Smooth muscle cell (in vitro differentiated cells): ENCODE measurements around the gene LIPI. TPM values are rescaled to one million over a fixed set of nuclear protein-coding genes. Genes with fewer than 3 reads are reported as not detected.

Experiments used
- DNase-seq: peaks from one replicate; lab custom pipeline; 2025; ENCODE audit not compliant: unreplicated experiment; lab: John Stamatoyannopoulos, UW
- H2AFZ ChIP-seq: fragments of 200-600 bp; sonication (generic); 2 replicates; pipeline ENCODE4 v1.6.0; 2016; ENCODE audit warnings: antibody characterized with exemption, low read depth, mild to moderate bottlenecking
- H3F3A ChIP-seq: fragments of 200-600 bp; sonication (generic); 2 replicates; pipeline ENCODE4 v1.6.0; 2017; ENCODE audit warnings: antibody characterized with exemption, low read depth
- H3K27ac ChIP-seq: fragments of 200-600 bp; sonication (generic); 2 replicates; pipeline ENCODE4 v1.5.1; 2016; ENCODE audit warnings: low read depth, mild to moderate bottlenecking
- H3K27me3 ChIP-seq: fragments of 200-600 bp; sonication (generic); 2 replicates; pipeline ENCODE4 v1.6.1; 2016; ENCODE audit warnings: low read depth, mild to moderate bottlenecking
- H3K36me3 ChIP-seq: fragments of 200-600 bp; sonication (generic); 2 replicates; pipeline ENCODE4 v1.5.1; 2016; ENCODE audit warnings: low read depth
- H3K4me1 ChIP-seq: fragments of 200-600 bp; sonication (generic); 2 replicates; pipeline ENCODE4 v1.5.1; 2016; ENCODE audit warnings: low read depth
- H3K4me2 ChIP-seq: fragments of 200-600 bp; sonication (generic); 2 replicates; pipeline ENCODE4 v1.6.0; 2016; ENCODE audit warnings: mild to moderate bottlenecking
- H3K4me3 ChIP-seq: fragments of 200-600 bp; sonication (generic); 2 replicates; pipeline ENCODE4 v1.5.1; 2016; ENCODE audit warnings: mild to moderate bottlenecking
- H3K79me2 ChIP-seq: fragments of 200-600 bp; sonication (generic); 2 replicates; pipeline ENCODE4 v1.6.0; 2016; ENCODE audit warnings: low read depth, mild to moderate bottlenecking
- H3K9ac ChIP-seq: fragments of 200-600 bp; sonication (generic); 2 replicates; pipeline ENCODE4 v1.6.0; 2016; ENCODE audit warnings: low read depth
- H3K9me3 ChIP-seq: fragments of 200-600 bp; sonication (generic); replicated peaks from 2 replicates; pipeline ENCODE4 v1.5.1; 2016; ENCODE audit warnings: low read depth
- H4K20me1 ChIP-seq: fragments of 200-600 bp; sonication (generic); 2 replicates; pipeline ENCODE4 v1.6.0; 2016; ENCODE audit warnings: low read depth
- WGBS: methylation state at CpG from one replicate; pipeline ENCODE4 v1.1.7; 2016; ENCODE audit warnings: low lambda C conversion rate; 5-methylcytosine and 5-hydroxymethylcytosine counted together
- polyA plus RNA-seq: library from polyadenylated mRNA; unstranded; fragments of >200 nt; fragmentation: Nextera tagmentation; extraction: Ambion mirVana; gene quantifications from 2 replicates; pipeline ENCODE4 v1.2.1, GENCODE V29; 2016
- total RNA-seq: library from RNA; depleted of rRNA; stranded (reverse); fragments of >200 nt; gene quantifications from 2 replicates; pipeline ENCODE4 v1.2.3, GENCODE V29; 2014
- TF ChIP-seq, protein P1 (sequence below): fragments of 200-600 bp; sonication (generic); IDR thresholded peaks from 2 replicates; pipeline ENCODE4 v1.5.1; 2017; ENCODE audit warnings: borderline replicate concordance, mild to moderate bottlenecking, antibody characterized with exemption; ENCODE audit not compliant: insufficient read depth, poor library complexity, severe bottlenecking

LIPI gene
- total and polyA plus RNA-seq, 2 experiments from 2014 or later = not detected

DNA sequence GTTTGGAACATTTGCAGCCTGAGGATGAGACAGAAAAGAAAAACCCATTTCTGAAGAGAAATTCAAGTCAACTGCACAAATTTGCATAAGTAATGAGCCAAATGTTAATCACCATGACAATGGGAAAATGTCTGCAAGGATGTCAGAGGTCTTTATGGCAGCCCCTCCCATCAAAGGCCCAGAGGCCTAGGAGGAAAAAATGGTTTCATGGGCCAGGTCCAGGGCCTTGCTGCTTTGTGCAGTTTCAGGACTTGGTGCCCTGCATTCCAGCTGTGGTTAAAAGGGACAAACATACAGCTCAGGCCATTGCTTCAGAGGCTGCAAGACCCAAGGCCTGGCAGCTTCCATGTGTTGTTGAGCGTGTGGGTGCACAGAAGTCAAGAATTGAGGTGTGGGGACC, 18.6 kb upstream of the LIPI start:
- WGBS = 37% methylated on average over 1 of the region's 1 CpG

DNA sequence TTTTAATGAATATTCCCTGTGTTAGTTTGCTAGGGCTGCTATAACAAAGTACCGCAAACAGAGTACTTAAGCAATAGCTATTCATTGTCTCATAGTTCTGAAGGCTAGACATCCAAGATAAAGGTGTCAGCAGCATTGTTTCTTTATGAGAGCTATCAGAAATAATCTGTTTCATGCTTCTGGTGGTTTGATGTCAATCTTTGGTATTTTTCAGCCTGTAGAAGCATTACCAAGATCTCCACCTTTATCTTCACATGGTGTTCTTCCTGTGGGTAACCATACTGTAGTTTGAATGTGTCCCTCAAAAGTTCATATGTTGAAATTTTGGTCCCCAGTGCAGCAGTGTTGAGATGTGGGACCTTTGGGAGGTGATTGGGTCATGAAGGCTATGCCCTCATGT, 12.6 kb upstream of the LIPI start:
- H3K4me2 ChIP-seq = no peak overlapping the region
- H3K27ac ChIP-seq = no peak overlapping the region
- H3K79me2 ChIP-seq = no peaks in the 10 kb centered on the region
- H3K36me3 ChIP-seq = no peaks in the 10 kb centered on the region
- no peaks in the 10 kb centered on the region for H3K4me1 ChIP-seq
- 100% methylated on average over 1 of the region's 1 CpG for WGBS
- H3K27me3 ChIP-seq = no peaks in the 10 kb centered on the region
- H2AFZ ChIP-seq = no peak overlapping the region
- no peak overlapping the region for H3K4me3 ChIP-seq
- H4K20me1 ChIP-seq = no peaks in the 10 kb centered on the region
- H3K9me3 ChIP-seq = no peaks in the 10 kb centered on the region
- H3K9ac ChIP-seq = no peak overlapping the region
- H3F3A ChIP-seq = no peaks in the 10 kb centered on the region
- no peak for DNase-seq
- TF ChIP-seq, protein P1, sequence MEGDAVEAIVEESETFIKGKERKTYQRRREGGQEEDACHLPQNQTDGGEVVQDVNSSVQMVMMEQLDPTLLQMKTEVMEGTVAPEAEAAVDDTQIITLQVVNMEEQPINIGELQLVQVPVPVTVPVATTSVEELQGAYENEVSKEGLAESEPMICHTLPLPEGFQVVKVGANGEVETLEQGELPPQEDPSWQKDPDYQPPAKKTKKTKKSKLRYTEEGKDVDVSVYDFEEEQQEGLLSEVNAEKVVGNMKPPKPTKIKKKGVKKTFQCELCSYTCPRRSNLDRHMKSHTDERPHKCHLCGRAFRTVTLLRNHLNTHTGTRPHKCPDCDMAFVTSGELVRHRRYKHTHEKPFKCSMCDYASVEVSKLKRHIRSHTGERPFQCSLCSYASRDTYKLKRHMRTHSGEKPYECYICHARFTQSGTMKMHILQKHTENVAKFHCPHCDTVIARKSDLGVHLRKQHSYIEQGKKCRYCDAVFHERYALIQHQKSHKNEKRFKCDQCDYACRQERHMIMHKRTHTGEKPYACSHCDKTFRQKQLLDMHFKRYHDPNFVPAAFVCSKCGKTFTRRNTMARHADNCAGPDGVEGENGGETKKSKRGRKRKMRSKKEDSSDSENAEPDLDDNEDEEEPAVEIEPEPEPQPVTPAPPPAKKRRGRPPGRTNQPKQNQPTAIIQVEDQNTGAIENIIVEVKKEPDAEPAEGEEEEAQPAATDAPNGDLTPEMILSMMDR = no peak

More for the DNA sequence above, 18.6 kb upstream of the LIPI start:
- Histone ChIP-seq H3K4me3 (no peak overlapping the region), H3K27ac (no peak overlapping the region), H4K20me1 (no peaks in the 10 kb centered on the region), H3K36me3 (no peaks in the 10 kb centered on the region), H3F3A (no peaks in the 10 kb centered on the region), H3K4me2 (no peak overlapping the region), H3K9ac (no peak overlapping the region), H3K4me1 (no peaks in the 10 kb centered on the region), H3K9me3 (no peaks in the 10 kb centered on the region), H3K27me3 (no peaks in the 10 kb centered on the region), H2AFZ (no peak overlapping the region), H3K79me2 (no peaks in the 10 kb centered on the region)
- TF ChIP-seq, protein P1 = no peak
- DNase-seq = no peak

DNA sequence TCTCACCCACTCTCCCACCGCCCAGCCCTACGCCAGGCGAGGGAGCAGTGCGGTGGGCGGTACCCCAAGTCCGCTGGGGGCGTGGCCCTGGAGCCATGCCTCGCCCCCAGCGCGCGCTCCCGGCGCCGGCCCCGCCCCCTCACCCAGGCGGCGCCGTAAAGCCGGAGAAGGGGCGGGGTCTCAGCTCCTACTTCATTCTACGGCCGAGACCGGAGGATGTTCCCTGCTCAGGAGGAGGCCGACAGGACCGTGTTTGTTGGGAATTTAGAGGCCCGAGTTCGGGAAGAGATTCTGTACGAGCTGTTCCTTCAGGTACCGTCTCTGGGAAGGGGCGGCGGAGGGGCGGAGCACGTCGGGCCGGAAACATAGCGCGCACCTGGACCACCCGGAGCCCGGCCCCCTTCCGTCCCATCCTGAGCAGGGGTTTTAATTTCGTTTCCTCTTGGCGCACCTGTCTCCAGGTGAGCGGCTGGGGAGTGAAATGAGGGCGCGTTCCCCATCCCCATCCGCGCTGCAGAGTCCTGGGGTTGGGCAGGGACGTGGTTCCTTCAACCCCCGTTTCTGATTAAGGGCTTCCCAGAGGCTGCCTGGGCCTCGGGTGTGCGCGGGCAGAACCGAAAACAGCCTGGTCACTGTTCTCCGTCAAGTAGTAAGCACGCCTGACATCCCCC, 5.4 kb upstream of the LIPI start, which contains the start of gene RBM11:
TSS of gene RBM11 (plus strand) at position 187 of the 671 bp plus-strand sequence. CDS start at position 217, 30 bp downstream.
- no peaks in the 10 kb centered on the region for H3K4me1 ChIP-seq
- DNase-seq = no peak
- no peaks in the 10 kb centered on the region for H4K20me1 ChIP-seq
- H3K4me2 ChIP-seq = peak within 1 kb of the TSS; percentile 91
- no peaks in the 10 kb centered on the region for H3K79me2 ChIP-seq
- H3K36me3 ChIP-seq = no peaks in the 10 kb centered on the region
- TF ChIP-seq, protein P1 = no peak
- no peaks in the 10 kb centered on the region for H3F3A ChIP-seq
- H3K9me3 ChIP-seq = no peaks in the 10 kb centered on the region
- H3K9ac ChIP-seq = no peak within 1 kb of the TSS
- H3K4me3 ChIP-seq = peak within 1 kb of the TSS; percentile 77
- under 1% methylated on average over 50 of the region's 55 CpGs for WGBS
- H2AFZ ChIP-seq = peak within 1 kb of the TSS; percentile 98
- no peak within 1 kb of the TSS for H3K27ac ChIP-seq
- H3K27me3 ChIP-seq = peaks cover 9% of the 10 kb centered on the region

DNA sequence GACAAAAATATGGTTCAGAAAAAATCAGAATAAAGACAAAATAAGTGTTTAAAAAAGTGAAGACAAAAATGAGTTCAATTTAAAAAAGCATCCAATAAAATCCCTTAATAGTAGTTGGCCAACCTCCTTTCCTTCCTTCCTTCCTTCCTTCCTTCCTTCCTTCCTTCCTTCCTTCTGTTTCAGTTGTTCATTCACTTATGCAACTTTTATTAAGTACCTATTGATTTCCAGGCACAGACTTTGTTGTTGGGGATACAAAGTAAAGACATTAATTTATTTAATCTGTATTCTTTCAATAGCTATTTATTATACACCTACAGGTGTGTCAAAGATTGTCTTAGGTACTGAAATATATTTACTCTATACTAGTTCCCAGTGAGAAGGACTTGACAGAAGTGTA, 2.4 kb upstream of the LIPI start:
- Histone ChIP-seq H3K4me3 (no peak overlapping the region), H3K9ac (no peak overlapping the region), H3K79me2 (no peaks in the 10 kb centered on the region), H3K9me3 (no peaks in the 10 kb centered on the region), H3K27ac (no peak overlapping the region), H4K20me1 (no peaks in the 10 kb centered on the region), H3F3A (no peaks in the 10 kb centered on the region), H3K4me1 (no peaks in the 10 kb centered on the region), H3K36me3 (no peaks in the 10 kb centered on the region), H3K4me2 (no peak overlapping the region), H2AFZ (no peak overlapping the region), H3K27me3 (peaks cover 9% of the 10 kb centered on the region)
- DNase-seq = no peak
- TF ChIP-seq, protein P1 = no peak
